GM15510 (cell line): Measurements from ENCODE around the gene KCNE2.

Experiments used
- POLR2A ChIP-seq: IDR thresholded peaks from 3 replicates; pipeline ENCODE4 v1.6.1; 2011; ENCODE audit warnings: borderline replicate concordance; ENCODE audit not compliant: insufficient read length; ENCODE audit errors: extremely low read depth

Gene KCNE2

DNA sequence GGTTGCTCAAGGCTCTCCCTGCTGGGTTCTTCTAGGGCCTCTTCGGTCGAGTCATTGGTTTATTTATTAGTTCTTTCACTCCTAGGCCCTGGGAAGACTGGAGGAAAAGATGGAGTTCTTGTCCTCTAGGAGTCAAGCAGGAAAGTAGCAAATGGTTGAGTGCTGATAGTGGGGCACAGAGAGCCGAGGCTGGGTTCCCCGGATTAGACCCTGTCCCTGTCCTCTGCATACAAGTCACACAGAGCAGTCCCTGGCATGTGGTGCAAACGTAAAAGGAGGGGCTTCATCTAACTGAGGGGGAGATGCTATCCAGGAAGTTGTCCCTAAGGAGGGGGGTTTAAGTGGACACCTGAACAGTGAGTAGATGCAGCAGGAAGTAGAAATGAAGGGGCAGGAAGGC is 19.2 kb upstream of the KCNE2 start:
- no peak for TF ChIP-seq POLR2A

GRCh38 chr21:34345091-34345871 is 18.5 kb upstream of the KCNE2 start:
- no peak for TF ChIP-seq POLR2A

DNA sequence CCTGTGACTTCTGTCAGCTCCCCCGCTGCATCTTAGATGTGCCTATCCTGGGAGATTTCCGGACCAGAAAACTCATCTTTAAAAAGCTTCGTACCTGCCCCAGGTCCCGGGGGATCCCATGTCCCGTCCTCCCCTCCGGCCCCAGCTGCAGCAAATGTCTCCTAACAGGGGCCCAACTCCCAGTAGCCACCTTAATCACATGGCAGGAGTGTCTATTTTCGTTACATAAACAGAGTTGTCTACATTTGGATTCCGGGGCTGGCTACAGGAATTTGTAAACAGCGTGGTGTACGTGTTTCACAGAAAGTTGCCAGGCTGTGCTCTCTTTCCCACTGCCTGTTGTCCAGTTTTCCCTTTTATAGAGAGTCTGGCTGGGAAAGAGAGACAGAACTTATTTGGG is 17.9 kb upstream of the KCNE2 start:
- no peak for TF ChIP-seq POLR2A

DNA sequence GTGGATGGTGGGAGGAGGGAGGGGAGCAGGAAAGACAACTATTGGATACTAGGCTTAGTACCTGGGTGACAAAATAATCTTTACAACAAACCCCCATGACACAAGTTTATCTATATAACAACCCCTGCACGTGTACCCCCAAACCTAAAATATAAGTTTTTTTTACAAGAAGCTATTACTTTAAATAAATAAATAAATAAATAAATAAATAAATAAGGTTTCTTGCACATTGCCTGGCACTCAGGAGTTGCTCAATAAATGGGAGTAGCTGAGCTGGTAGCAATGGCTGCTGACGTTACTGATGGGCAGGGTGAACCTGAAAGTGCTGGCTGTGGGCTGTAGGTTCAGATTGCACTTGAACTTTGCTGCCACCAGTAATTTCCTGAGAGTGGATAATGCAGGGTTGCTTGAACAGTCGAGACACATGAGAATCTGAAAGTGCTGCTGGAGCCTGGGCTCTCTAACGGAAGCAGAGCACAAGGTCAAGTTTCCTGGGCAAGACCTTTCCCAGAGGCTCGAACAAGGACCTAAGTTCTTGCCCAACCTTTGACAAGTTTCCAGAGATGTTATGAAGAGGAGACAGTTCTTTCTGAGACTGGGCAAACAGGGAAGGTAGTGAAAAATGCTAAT is 14.8 kb upstream of the KCNE2 start:
- no peak for TF ChIP-seq POLR2A

DNA sequence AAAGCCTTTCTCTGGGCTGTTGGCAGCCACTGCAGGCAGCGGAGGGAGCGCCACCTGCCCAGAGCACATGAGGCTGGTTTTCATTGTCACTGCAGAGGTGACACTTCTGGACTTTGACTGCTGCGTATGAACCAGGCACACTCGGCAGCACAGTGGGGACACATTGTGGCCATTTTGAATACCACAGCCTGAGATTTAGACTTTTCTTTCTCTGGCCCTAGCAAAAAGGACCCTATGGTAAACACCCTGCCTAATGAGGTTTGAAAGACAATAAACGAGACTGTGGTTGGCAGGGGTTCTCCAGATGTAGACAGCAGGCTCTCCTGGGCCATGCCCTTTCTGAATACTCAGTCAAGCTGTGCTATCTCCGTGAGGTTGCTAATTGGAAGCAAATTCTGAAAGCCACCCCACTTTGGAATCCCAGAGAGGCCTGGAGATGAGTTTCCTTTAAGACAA is 12.0 kb upstream of the KCNE2 start:
- no peak for TF ChIP-seq POLR2A

DNA sequence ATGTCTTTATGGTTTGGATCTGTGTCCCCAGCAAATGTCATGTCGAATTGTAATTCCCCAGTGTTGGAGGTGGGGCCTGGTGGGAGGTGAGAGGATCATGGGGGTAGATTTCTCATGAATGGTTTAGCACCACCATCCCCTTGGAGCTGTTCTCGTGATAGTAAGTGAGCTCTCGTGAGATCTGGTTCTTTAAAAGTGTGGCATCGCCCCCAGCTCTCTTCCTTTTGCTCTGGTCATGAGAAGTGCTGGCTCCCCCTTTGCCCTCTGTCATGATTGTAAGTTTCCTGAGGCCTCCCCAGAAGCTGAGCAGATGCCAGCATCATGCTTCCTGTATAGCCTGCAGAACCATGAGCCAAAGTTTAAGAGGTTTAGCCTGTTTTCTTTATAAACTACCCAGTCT is 11.2 kb upstream of the KCNE2 start:
- TF ChIP-seq POLR2A = no peak

DNA sequence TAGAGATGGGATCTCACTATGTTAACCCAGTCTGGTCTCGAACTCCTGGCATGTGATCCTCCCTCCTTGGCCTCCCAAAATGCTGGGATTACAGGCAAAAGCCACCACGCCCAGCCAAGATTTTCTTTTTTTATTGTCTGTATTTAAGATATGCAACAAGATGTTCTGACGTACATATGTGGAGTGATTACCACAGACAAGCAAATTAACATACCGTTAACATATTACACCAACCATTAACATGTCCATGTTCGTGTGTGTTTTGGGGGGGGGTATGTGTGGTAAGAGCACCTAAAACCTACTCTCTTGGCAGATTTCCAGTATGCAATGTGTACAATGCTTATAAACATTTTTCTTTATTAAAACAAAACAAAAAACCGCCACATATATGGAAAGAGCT is 10.6 kb upstream of the KCNE2 start:
- no peak for TF ChIP-seq POLR2A

- no peak for TF ChIP-seq POLR2A
Measured at GRCh38 chr21:34354836-34355235, 9.0 kb upstream of the KCNE2 start.

GRCh38 chr21:34355570-34355969 is 8.2 kb upstream of the KCNE2 start:
- TF ChIP-seq POLR2A = no peak

GRCh38 chr21:34357889-34358288 is 5.9 kb upstream of the KCNE2 start:
- TF ChIP-seq POLR2A = no peak

DNA sequence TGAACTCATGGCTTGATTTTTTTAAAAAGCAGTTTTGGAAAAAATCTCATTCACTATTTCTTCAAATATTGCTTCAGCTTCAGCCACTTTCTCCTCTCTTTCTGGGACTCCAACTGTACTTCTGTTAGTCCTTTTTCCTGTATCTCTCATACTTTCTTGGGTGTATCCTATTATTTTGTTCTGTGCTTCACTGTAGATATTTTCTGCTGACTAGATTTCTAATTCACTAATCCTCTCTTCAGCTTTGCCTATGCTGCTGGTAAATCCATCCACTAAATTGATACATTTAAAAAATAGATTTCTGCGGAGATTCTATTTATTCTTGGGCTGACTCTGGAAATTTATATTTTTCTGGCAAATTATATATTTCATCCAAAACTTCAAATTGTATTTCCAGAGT is 4.9 kb upstream of the KCNE2 start:
- TF ChIP-seq POLR2A = no peak

GRCh38 chr21:34360488-34361241 is 3.1 kb upstream of the KCNE2 start:
- no peak for TF ChIP-seq POLR2A

- no peak for TF ChIP-seq POLR2A
Measured at GRCh38 chr21:34362136-34362444, 1.7 kb upstream of the KCNE2 start.

DNA sequence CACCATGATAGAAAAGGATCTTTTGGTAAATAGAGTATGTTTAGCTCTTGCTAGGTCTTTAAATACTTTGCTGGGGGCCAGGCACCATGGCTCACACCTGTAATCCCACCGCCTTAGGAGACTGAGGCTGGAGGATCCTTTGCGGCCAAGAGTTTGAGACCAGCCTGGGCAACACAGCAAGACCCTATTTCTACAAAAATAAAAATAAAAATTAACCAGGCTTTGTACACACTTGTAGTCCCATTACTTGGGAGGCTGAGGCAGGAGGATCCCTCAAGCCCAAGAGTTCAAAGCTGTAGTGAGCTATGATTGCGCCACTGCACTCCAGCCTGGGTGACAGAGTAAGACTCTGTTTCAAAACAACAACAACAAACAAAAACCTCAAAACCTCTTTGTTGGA is 1.1 kb upstream of the KCNE2 start:
- TF ChIP-seq POLR2A = no peak

DNA sequence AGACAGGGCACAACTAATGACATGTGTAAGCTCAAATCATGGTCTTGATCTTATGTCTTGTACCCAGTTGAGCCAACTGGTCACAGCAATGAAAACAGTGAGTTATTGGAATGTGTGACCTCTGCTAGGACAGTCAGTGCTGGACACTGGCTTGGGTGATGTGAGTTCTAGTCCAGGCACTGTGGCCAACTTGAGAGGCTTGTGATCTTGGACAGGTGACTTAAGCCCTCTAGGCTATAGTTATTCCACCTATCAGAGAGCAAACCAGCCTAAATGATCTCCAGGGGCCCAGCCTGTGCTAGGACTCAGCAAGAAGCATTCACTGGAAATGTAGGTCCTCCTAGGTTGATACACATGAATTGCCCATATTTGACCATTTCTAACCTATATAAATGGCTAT is 1.1 kb downstream of the KCNE2 start:
- no peak for TF ChIP-seq POLR2A

- no peak for TF ChIP-seq POLR2A
Measured at GRCh38 chr21:34365809-34366208, 2.0 kb downstream of the KCNE2 start.
